ENCODE results near the gene RNF39. TPM values are rescaled to one million over a fixed set of nuclear protein-coding genes. Genes with fewer than 3 reads are reported as not detected.

Gene RNF39
- not detected for total RNA-seq (2013)
- polyA plus RNA-seq (under 1 TPM in 1 of 3 donors, not detected in 2; 0.04 TPM), polyA minus RNA-seq (0.14 and 0.16 TPM in 2 replicates), total RNA-seq (0 to 1.0 (median 0.05) reads per million in 11 experiments)

GRCh38 chr6:30075094-30075789 lies at the start of gene RNF39:
Gene RNF39 (minus strand): TSS chr6:30075769. CDS start chr6:30075585, 184 bp downstream.
- Histone ChIP-seq H3K27ac (ENCODE audit: low read depth in 1 of 2, low read length in 2 of 2) (no peak within 1 kb of the TSS), H4K20me1 (ENCODE audit: insufficient read depth, low read length) (no peaks in the 10 kb centered on the region), H3K36me3 (replicated peaks in 1 of 2; ENCODE audit: control insufficient read depth in 1 of 2, insufficient read depth in 2 of 2, low read length in 2 of 2) (peaks cover 0 to 4% of the 10 kb centered on the region in 2 donors), H3K79me2 (ENCODE audit: insufficient read depth, low read length) (no peaks in the 10 kb centered on the region), H3K27me3 (ENCODE audit: control insufficient read depth in 2 of 2, insufficient read depth in 2 of 2, low read length in 2 of 2) (peaks cover 83 to 98% of the 10 kb centered on the region in 2 donors), H3K4me2 (replicated peaks; ENCODE audit: extremely low read depth, low read length, poor library complexity, severe bottlenecking) (no peak within 1 kb of the TSS), H3K9ac (ENCODE audit: insufficient read depth, low read length, poor library complexity, severe bottlenecking) (no peak within 1 kb of the TSS), H3K4me3 (replicated peaks in 1 of 3; ENCODE audit: low read depth in 2 of 3, low read length in 3 of 3) (no peak within 1 kb of the TSS), H3K9me3 (replicated peaks in 1 of 2; ENCODE audit: control insufficient read depth in 1 of 2, insufficient read depth in 1 of 2, low read length in 2 of 2) (peaks cover 0 to 32% of the 10 kb centered on the region in 2 donors), H3K4me1 (ENCODE audit: control insufficient read depth in 1 of 2, insufficient read depth in 2 of 2, low read length in 2 of 2) (peaks cover 8 to 22% of the 10 kb centered on the region in 2 donors), H2AFZ (ENCODE audit: insufficient read depth, low read depth, low read length, poor library complexity, severe bottlenecking) (no peak within 1 kb of the TSS)
- intact Hi-C loops (cut with micrococcal nuclease): no loop called here
- Mint-ChIP-seq H3K27me3 (ENCODE audit: low read depth in 3 of 3) (peaks cover 87 to 98% (median 92%) of the 10 kb centered on the region in 3 donors), H3K4me1 (peaks cover 20% of the 10 kb centered on the region), H3K27ac (no peak within 1 kb of the TSS), H3K9me3 (peaks cover 4 to 33% (median 17%) of the 10 kb centered on the region in 7 donors), H3K4me3 (peak within 1 kb of the TSS in 1 of 2 donors; percentile 86), H3K36me3 (peaks cover 22 to 39% of the 10 kb centered on the region in 2 donors)
- DNase-seq: no peak
- TF ChIP-seq CTCF (IDR thresholded peaks at IDR 0.05): no peak
- WGBS (ENCODE audit: insufficient coverage): 2% methylated on average over 63 of the region's 64 CpGs

GRCh38 chr6:30122515-30122914 lies 46.9 kb upstream of the RNF39 start:
- DNase-seq: no peak
- Mint-ChIP-seq H3K27me3 (ENCODE audit: low read depth in 3 of 3) (peaks cover 22 to 39% (median 32%) of the 10 kb centered on the region in 3 donors), H3K4me1 (peaks cover 5% of the 10 kb centered on the region)

More at GRCh38 chr6:30122515-30122914, 46.9 kb upstream of the RNF39 start:
- no peak for TF ChIP-seq CTCF (IDR thresholded peaks at IDR 0.05)
- Histone ChIP-seq H3K36me3 (replicated peaks in 1 of 2; ENCODE audit: control insufficient read depth in 1 of 2, insufficient read depth in 2 of 2, low read length in 2 of 2) (no peaks in the 10 kb centered on the region), H3K27ac (ENCODE audit: low read depth in 1 of 2, low read length in 2 of 2) (no peak overlapping the region), H3K9me3 (replicated peaks in 1 of 2; ENCODE audit: control insufficient read depth in 1 of 2, insufficient read depth in 1 of 2, low read length in 2 of 2) (peaks cover 0 to 3% of the 10 kb centered on the region in 2 donors), H3K9ac (ENCODE audit: insufficient read depth, low read length, poor library complexity, severe bottlenecking) (no peak overlapping the region), H3K79me2 (ENCODE audit: insufficient read depth, low read length) (no peaks in the 10 kb centered on the region), H3K27me3 (ENCODE audit: control insufficient read depth in 2 of 2, insufficient read depth in 2 of 2, low read length in 2 of 2) (peaks cover 5 to 28% of the 10 kb centered on the region in 2 donors), H3K4me1 (ENCODE audit: control insufficient read depth in 1 of 2, insufficient read depth in 2 of 2, low read length in 2 of 2) (no peaks in the 10 kb centered on the region), H4K20me1 (ENCODE audit: insufficient read depth, low read length) (no peaks in the 10 kb centered on the region), H3K4me3 (replicated peaks in 1 of 3; ENCODE audit: low read depth in 2 of 3, low read length in 3 of 3) (no peak overlapping the region), H2AFZ (ENCODE audit: insufficient read depth, low read depth, low read length, poor library complexity, severe bottlenecking) (no peak overlapping the region), H3K4me2 (replicated peaks; ENCODE audit: extremely low read depth, low read length, poor library complexity, severe bottlenecking) (no peak overlapping the region)
- no peak overlapping the region for H3K27ac Mint-ChIP-seq
- intact Hi-C loops (cut with micrococcal nuclease): no loop called here
- WGBS (ENCODE audit: insufficient coverage): no CpG with 5 or more reads among the region's 2 CpGs
- H3K9me3 Mint-ChIP-seq: peaks cover 0 to 5% (median 0%) of the 10 kb centered on the region in 7 donors
- H3K4me3 Mint-ChIP-seq: peak overlapping the region in 1 of 2 donors; percentile 42
- no peaks in the 10 kb centered on the region for H3K36me3 Mint-ChIP-seq
